Measurements from ENCODE around the gene CBFA2T2.

Gene CBFA2T2

DNA sequence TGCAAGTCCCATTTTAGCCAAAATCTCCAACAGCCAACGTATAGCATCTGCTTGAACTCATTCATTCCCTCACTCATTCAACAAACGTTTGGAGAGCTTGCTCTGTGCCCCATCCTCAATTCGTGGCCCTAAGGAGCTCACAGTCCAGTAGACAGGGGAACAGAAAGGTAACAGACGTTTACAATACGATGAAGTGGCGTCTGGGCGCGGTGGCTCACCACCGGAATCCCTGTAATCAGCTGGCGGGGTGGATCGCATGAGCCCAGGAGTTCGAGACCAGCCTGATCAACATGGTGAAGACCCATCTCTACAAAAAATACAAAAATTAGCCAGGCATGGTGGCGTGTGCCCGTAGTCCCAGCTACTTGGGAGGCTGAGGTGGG lies 197.1 kb downstream of the CBFA2T2 start:
- Histone ChIP-seq H3K27me3 (ENCODE audit: control insufficient read depth, insufficient read depth, low read length) (no peaks in the 10 kb centered on the region; the same call in 1 of the 2 replicates), H3K9ac (ENCODE audit: low read depth, low read length) (no peak overlapping the region), H3K4me1 (ENCODE audit: control insufficient read depth, insufficient read depth, low read length) (peaks cover 14% of the 10 kb centered on the region), H3K9me3 (ENCODE audit: control insufficient read depth, insufficient read depth, low read length) (no peaks in the 10 kb centered on the region), H3K27ac (ENCODE audit: low read depth, low read length) (peak overlapping the region; percentile 35), H3K36me3 (ENCODE audit: control insufficient read depth, insufficient read depth, low read length) (no peaks in the 10 kb centered on the region; the same call in 1 of the 2 replicates), H3K4me3 (ENCODE audit: low read depth, low read length) (peak overlapping the region; percentile 51; the same call in 1 of the 2 replicates)

DNA sequence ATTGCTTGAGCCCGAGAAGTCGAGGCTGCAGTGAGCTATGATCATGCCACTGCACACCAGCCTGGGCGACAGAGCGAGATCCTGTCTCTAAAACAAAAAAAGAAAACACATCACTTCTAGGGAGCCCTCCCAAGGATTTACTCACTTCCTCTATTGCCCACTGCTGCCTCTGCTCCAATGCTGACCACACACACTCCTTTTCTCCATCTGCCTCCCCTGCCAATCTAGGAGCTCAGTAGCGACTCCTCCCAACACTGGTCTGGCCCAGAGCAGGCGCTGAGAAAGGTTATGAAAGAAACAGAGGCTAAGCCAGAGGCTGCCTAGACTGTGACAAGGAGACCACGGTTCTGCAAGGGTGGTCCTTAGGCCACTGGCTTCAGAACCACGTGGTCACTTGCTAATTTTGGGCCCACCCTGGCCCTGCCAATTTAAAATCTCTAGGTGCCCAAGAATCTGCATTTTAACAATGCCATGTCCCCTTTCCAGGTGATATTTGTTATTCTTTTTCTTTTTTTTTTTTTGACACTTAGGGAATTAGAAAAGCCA lies 197.5 kb downstream of the CBFA2T2 start:
- Histone ChIP-seq H3K4me1 (ENCODE audit: control insufficient read depth, insufficient read depth, low read length) (peaks cover 14% of the 10 kb centered on the region), H3K4me3 (ENCODE audit: low read depth, low read length) (no peak overlapping the region), H3K36me3 (ENCODE audit: control insufficient read depth, insufficient read depth, low read length) (no peaks in the 10 kb centered on the region; the same call in 1 of the 2 replicates), H3K9ac (ENCODE audit: low read depth, low read length) (no peak overlapping the region), H3K9me3 (ENCODE audit: control insufficient read depth, insufficient read depth, low read length) (no peaks in the 10 kb centered on the region), H3K27me3 (ENCODE audit: control insufficient read depth, insufficient read depth, low read length) (no peaks in the 10 kb centered on the region; the same call in 1 of the 2 replicates), H3K27ac (ENCODE audit: low read depth, low read length) (no peak overlapping the region)

DNA sequence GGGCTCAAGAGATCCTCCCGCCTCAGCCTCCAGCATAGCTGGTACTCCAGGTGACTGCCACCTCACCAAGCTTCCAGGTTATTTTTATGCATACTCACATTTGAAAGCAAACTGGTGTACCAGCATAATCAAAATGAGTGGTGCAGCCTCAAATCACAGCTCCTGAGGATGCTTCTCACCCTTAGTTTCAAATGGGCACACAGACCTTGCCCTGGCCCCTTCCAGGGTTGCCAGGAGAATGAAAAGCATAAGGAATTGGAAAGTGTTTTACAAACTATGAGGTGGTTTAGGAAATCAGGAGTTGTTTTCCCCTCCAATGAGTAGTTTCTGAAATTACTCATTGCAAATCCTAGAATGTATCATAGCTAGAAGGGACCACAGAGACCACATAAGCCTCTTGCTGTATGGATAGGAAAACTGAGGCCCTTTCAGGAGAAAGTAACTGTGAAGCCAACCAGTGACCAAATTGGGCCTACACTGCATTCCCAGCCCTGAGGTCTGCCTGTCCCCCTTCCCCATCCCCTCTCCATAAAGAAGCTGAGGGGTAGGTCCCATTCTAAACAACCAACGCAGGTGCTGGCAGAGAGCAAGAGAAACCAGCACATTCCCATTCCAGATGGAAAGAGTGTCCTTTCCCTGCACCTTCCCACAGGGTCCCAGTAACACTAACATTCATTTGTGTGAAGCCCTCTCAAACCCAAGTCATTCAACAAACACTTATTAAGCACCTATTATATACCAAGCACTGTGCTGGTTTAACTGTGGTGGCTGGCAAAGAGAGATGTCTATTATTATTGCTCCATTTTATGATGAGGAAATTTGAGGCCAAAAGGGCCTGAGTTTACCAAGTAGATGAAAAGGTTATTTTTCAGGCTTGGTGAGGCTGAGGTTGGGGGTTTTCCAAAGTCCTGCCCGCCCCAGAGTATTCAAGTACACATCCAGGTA lies 198.4 kb downstream of the CBFA2T2 start:
- Histone ChIP-seq H3K27ac (ENCODE audit: low read depth, low read length) (no peak overlapping the region), H3K36me3 (ENCODE audit: control insufficient read depth, insufficient read depth, low read length) (no peaks in the 10 kb centered on the region), H3K4me1 (ENCODE audit: control insufficient read depth, insufficient read depth, low read length) (peaks cover 14% of the 10 kb centered on the region), H3K4me3 (ENCODE audit: low read depth, low read length) (no peak overlapping the region), H3K9ac (ENCODE audit: low read depth, low read length) (no peak overlapping the region), H3K27me3 (ENCODE audit: control insufficient read depth, insufficient read depth, low read length) (no peaks in the 10 kb centered on the region; the same call in 1 of the 2 replicates), H3K9me3 (ENCODE audit: control insufficient read depth, insufficient read depth, low read length) (no peaks in the 10 kb centered on the region)

DNA sequence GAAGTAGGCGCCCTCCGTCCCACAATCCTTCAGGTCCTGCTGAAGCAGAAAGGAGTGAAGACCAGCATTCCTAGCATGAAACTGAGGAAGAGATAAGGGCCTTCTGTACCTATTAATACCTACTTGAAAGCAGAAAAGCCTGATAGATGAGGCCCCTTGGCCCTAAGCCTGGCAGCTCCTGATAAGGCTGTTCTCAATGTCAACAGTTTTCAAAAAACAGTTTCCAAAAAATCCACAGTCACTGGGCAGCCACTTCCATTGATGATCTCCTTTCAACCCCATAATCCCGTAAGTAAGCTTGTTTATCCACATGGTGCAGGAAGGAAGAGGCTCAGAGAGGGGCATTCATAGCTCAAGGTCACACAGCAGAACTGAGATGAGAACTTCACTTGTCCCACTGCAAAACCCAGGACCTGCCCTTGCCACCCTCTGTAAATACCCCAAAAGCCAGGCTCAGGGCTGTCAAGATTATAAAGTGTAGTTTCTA lies 199.1 kb downstream of the CBFA2T2 start:
- Histone ChIP-seq H3K36me3 (ENCODE audit: control insufficient read depth, insufficient read depth, low read length) (no peaks in the 10 kb centered on the region), H3K9me3 (ENCODE audit: control insufficient read depth, insufficient read depth, low read length) (no peaks in the 10 kb centered on the region), H3K4me3 (ENCODE audit: low read depth, low read length) (no peak overlapping the region), H3K4me1 (ENCODE audit: control insufficient read depth, insufficient read depth, low read length) (peaks cover 18% of the 10 kb centered on the region), H3K27ac (ENCODE audit: low read depth, low read length) (no peak overlapping the region), H3K27me3 (ENCODE audit: control insufficient read depth, insufficient read depth, low read length) (no peaks in the 10 kb centered on the region; the same call in 1 of the 2 replicates), H3K9ac (ENCODE audit: low read depth, low read length) (no peak overlapping the region)

DNA sequence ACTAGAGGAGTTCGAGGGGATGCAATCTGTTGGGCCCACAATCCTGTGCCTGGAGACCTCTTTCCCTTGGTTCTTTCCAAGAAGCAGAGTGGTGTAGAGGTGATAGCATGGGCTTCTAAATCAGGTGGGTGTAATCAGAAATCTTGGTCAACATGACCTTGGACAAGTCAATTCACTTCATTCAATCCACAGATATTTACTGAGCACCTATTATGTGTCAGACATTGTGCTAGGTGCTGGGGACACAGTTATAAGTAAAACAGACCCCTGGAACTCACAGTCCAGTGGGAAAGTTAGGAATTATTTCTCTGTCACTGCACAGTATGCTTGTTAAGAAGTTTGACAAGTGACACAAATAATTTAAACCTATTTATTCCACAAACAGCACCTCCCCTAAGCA lies 199.6 kb downstream of the CBFA2T2 start:
- Histone ChIP-seq H3K4me3 (ENCODE audit: low read depth, low read length) (no peak overlapping the region), H3K27ac (ENCODE audit: low read depth, low read length) (no peak overlapping the region), H3K9ac (ENCODE audit: low read depth, low read length) (no peak overlapping the region), H3K36me3 (ENCODE audit: control insufficient read depth, insufficient read depth, low read length) (no peaks in the 10 kb centered on the region), H3K4me1 (ENCODE audit: control insufficient read depth, insufficient read depth, low read length) (peaks cover 18% of the 10 kb centered on the region), H3K9me3 (ENCODE audit: control insufficient read depth, insufficient read depth, low read length) (no peaks in the 10 kb centered on the region), H3K27me3 (ENCODE audit: control insufficient read depth, insufficient read depth, low read length) (no peaks in the 10 kb centered on the region; the same call in 1 of the 2 replicates)

DNA sequence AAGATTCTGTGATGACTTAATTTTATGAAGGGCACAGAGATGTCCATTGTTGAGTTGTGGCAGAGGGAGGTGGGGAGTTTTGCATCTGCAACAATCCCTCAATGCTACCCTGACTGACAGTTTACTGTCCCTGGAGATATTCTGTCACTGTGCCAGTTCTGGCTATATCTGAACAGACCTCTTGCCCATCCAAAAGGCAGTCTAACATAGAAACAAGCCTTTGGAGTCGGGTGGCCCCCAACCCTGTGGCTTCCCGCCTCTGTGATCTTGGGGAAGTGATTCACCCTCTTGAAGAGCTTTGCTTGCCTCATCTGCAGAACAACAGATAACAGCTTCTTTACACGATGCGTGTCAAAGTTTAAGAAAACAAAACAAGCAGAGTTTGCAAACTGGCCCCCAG lies 200.1 kb downstream of the CBFA2T2 start:
- H3K4me3 ChIP-seq (ENCODE audit: low read depth, low read length) = no peak overlapping the region
- H3K9ac ChIP-seq (ENCODE audit: low read depth, low read length) = no peak overlapping the region
- no peaks in the 10 kb centered on the region; the same call in 1 of the 2 replicates for H3K27me3 ChIP-seq (ENCODE audit: control insufficient read depth, insufficient read depth, low read length)
- H3K4me1 ChIP-seq (ENCODE audit: control insufficient read depth, insufficient read depth, low read length) = peaks cover 15% of the 10 kb centered on the region
- H3K9me3 ChIP-seq (ENCODE audit: control insufficient read depth, insufficient read depth, low read length) = no peaks in the 10 kb centered on the region
- H3K36me3 ChIP-seq (ENCODE audit: control insufficient read depth, insufficient read depth, low read length) = no peaks in the 10 kb centered on the region
- H3K27ac ChIP-seq (ENCODE audit: low read depth, low read length) = no peak overlapping the region

DNA sequence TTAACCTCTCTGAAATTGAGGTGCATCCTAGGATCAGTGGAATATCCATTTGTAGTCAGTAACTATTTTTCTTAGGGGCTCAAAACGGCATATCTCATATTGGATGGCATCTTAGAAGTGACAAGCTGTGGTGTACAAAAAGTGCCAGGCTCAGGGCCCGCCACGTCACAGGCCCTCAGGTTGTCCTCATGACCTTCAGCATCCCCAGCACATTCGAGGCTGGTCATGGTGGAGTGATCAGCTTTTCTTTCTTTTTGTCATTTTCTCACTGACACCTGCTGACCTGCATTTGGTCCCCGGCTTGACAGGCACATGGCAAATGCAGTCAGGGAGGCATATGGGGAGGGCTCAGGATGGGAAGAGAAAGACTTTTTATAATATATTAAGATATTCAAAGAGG lies 203.4 kb downstream of the CBFA2T2 start:
- Histone ChIP-seq H3K36me3 (ENCODE audit: control insufficient read depth, insufficient read depth, low read length) (no peaks in the 10 kb centered on the region), H3K27me3 (ENCODE audit: control insufficient read depth, insufficient read depth, low read length) (no peaks in the 10 kb centered on the region)

DNA sequence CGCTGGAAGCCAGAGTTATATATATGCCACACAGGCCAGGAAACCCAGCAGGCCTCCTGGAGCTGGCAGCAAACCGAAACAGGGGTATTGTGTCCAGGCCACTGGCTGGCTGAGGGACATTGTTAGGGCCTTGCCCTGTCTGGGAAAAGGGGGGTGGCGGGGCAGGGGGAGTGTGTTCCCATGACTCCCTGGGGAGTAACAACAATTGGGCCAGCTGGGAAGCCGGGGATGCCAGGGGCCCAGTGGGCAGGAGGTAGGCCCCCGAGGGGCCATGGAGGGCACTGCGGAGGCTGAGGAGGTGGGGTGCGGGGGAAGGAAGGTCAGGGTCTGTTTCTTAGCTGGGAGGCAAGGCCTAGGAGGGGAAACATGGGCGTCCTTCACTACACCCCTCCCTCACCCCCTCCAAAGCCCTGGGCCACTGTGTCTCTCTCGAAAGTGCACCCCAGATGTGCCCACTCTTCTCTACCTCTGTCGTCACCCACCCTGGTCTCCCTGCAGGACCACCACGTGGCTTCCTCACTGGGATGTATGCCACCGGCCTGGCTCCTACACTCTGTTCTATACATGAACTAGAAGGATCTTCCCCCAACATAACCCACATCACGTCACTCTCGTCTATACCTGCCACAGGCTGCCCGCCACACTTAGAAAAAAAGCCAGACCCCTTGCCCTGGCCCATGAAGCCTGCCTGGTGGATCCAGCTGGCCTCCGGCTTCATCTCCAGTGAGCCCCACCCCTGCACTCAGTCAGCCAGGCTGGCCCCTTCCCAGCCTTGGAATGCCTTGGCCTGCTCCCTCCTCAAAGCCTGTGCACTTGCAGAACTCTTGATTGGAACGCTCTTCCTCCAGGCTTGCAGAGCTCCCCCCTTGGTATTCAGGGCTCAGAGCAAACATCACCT lies 204.1 kb downstream of the CBFA2T2 start:
- no peak overlapping the region for H3K9ac ChIP-seq (ENCODE audit: low read depth, low read length)
- H3K36me3 ChIP-seq (ENCODE audit: control insufficient read depth, insufficient read depth, low read length) = no peaks in the 10 kb centered on the region
- no peak overlapping the region for H3K4me3 ChIP-seq (ENCODE audit: low read depth, low read length)
- H3K27ac ChIP-seq (ENCODE audit: low read depth, low read length) = no peak overlapping the region
- no peaks in the 10 kb centered on the region; the same call in 1 of the 2 replicates for H3K9me3 ChIP-seq (ENCODE audit: control insufficient read depth, insufficient read depth, low read length)
- H3K4me1 ChIP-seq (ENCODE audit: control insufficient read depth, insufficient read depth, low read length) = peaks cover 9% of the 10 kb centered on the region
- no peaks in the 10 kb centered on the region for H3K27me3 ChIP-seq (ENCODE audit: control insufficient read depth, insufficient read depth, low read length)

More for the DNA sequence above, 203.4 kb downstream of the CBFA2T2 start:
- no peak overlapping the region for H3K4me3 ChIP-seq (ENCODE audit: low read depth, low read length)
- H3K9ac ChIP-seq (ENCODE audit: low read depth, low read length) = no peak overlapping the region
- H3K27ac ChIP-seq (ENCODE audit: low read depth, low read length) = no peak overlapping the region
- H3K4me1 ChIP-seq (ENCODE audit: control insufficient read depth, insufficient read depth, low read length) = peaks cover 9% of the 10 kb centered on the region
- H3K9me3 ChIP-seq (ENCODE audit: control insufficient read depth, insufficient read depth, low read length) = no peaks in the 10 kb centered on the region

DNA sequence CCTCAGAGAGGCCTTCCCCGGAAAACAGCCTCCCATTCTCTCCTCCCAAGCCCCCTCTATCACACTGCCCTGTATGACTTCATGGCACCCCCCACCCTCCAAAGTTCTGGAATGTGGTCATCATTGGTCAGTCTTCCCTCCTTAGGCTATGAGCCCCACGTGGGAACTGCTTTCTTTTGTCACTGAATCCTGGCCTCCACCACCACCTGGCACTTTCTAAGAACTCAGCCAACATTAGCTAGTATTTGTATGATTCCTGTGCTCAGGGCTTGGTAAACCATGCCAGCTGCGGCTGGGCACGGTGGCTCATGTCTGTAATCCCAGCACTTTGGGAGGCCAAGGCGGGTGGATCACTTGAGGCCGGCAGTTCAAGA lies 204.7 kb downstream of the CBFA2T2 start:
- no peak overlapping the region for H3K4me3 ChIP-seq (ENCODE audit: low read depth, low read length)
- no peaks in the 10 kb centered on the region for H3K27me3 ChIP-seq (ENCODE audit: control insufficient read depth, insufficient read depth, low read length)
- no peaks in the 10 kb centered on the region for H3K36me3 ChIP-seq (ENCODE audit: control insufficient read depth, insufficient read depth, low read length)
- peaks cover 9% of the 10 kb centered on the region for H3K4me1 ChIP-seq (ENCODE audit: control insufficient read depth, insufficient read depth, low read length)
- no peak overlapping the region for H3K9ac ChIP-seq (ENCODE audit: low read depth, low read length)
- no peaks in the 10 kb centered on the region; the same call in 1 of the 2 replicates for H3K9me3 ChIP-seq (ENCODE audit: control insufficient read depth, insufficient read depth, low read length)
- H3K27ac ChIP-seq (ENCODE audit: low read depth, low read length) = no peak overlapping the region

DNA sequence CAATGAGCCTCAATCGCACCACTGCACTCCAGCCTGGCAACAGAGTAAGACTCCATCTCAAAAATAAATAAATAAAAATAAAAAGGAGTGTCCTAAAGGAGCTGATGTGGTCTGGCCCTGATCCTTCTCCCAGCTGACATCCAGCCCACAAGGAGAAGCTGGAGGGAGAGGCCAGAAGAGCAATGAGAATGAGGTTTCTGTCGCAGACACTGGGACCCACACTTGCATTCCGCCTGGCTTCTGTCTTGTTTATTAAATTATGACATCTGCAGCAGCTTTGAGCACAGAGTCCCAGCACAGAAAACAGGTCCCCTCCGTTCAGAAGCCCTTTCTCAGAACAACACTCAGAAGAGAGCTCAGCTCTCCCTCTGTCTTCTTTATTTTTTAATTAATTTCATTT lies 206.6 kb downstream of the CBFA2T2 start:
- no peak overlapping the region for H3K4me3 ChIP-seq (ENCODE audit: low read depth, low read length)
- peaks cover 9% of the 10 kb centered on the region for H3K4me1 ChIP-seq (ENCODE audit: control insufficient read depth, insufficient read depth, low read length)
- no peaks in the 10 kb centered on the region; the same call in 1 of the 2 replicates for H3K9me3 ChIP-seq (ENCODE audit: control insufficient read depth, insufficient read depth, low read length)
- no peak overlapping the region for H3K9ac ChIP-seq (ENCODE audit: low read depth, low read length)
- H3K27ac ChIP-seq (ENCODE audit: low read depth, low read length) = no peak overlapping the region
- no peaks in the 10 kb centered on the region for H3K27me3 ChIP-seq (ENCODE audit: control insufficient read depth, insufficient read depth, low read length)
- no peaks in the 10 kb centered on the region for H3K36me3 ChIP-seq (ENCODE audit: control insufficient read depth, insufficient read depth, low read length)

Data from HUES48 (cell line).